RWPE2 (cell line): ENCODE measurements around the gene ARAP1.

Source experiments
- ATAC-seq: fragments of 200-7000 bp; cut with Tn5 transposase; 3 replicates; pipeline ENCODE4 v1.9.1; 2021; ENCODE audit warnings: low read depth
- DNase-seq: peaks from one replicate; pipeline ENCODE4 v3.0.0-alpha.2; 2020; ENCODE audit warnings: low spot score
- H3K27ac ChIP-seq: fragments of 450-650 bp; 2 replicates; pipeline ENCODE4 v1.5.1; 2017; ENCODE audit warnings: mild to moderate bottlenecking; ENCODE audit not compliant: poor library complexity, severe bottlenecking
- H3K27me3 ChIP-seq: fragments of 250-450 bp; sonication (Bioruptor Pico); 2 replicates; pipeline ENCODE4 v1.5.1; 2021; ENCODE audit warnings: mild to moderate bottlenecking, moderate library complexity; ENCODE audit not compliant: insufficient read depth, poor library complexity, severe bottlenecking
- H3K36me3 ChIP-seq: fragments of 250-450 bp; sonication (Bioruptor Pico); 2 replicates; pipeline ENCODE4 v1.5.1; 2020; ENCODE audit warnings: low read depth, mild to moderate bottlenecking, moderate library complexity
- H3K4me1 ChIP-seq: fragments of 250-450 bp; sonication (Bioruptor Pico); 2 replicates; pipeline ENCODE4 v1.5.1; 2021; ENCODE audit warnings: mild to moderate bottlenecking, moderate library complexity; ENCODE audit not compliant: insufficient read depth, poor library complexity, severe bottlenecking
- H3K4me3 ChIP-seq: fragments of 250-450 bp; sonication (Bioruptor Pico); 2 replicates; pipeline ENCODE4 v1.5.1; 2021; ENCODE audit warnings: mild to moderate bottlenecking, moderate library complexity; ENCODE audit not compliant: severe bottlenecking
- H3K9me3 ChIP-seq: fragments of 250-450 bp; sonication (Bioruptor Pico); 2 replicates; pipeline ENCODE4 v1.5.1; 2021; ENCODE audit warnings: mild to moderate bottlenecking, moderate library complexity; ENCODE audit not compliant: severe bottlenecking
- CTCF ChIP-seq: fragments of 450-650 bp; IDR thresholded peaks from one replicate; pipeline ENCODE4 v1.5.1; 2017; ENCODE audit warnings: mild to moderate bottlenecking, moderate library complexity; ENCODE audit not compliant: poor library complexity, severe bottlenecking

ARAP1 gene

DNA sequence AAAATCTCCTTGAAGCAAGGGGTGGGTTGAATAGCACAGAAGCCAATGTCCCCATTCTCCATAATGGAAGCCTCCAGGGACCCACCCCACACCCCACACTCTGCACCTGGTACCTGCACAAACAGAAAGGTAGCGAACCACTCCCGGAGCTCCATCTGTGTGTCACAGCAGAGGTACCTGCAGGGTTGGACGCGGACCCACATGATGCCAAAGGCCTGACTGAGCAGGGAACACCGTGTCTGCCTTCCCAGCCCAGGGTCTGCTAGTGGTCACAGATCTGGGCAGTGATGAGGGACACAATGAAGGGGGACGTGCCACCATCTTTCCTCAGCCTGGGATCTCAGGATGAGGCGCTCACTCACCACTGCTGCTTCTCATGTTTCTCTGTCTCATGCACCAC is 64.9 kb downstream of the ARAP1 start:
- no peak for TF ChIP-seq CTCF
- ATAC-seq, result no peak
- H3K27ac ChIP-seq, result no peak overlapping the region
- H3K36me3 ChIP-seq, result peaks cover 28% of the 10 kb centered on the region
- H3K4me3 ChIP-seq, result no peak overlapping the region
- H3K27me3 ChIP-seq, result no peaks in the 10 kb centered on the region
- H3K9me3 ChIP-seq, result no peaks in the 10 kb centered on the region
- no peaks in the 10 kb centered on the region for H3K4me1 ChIP-seq
- no peak for DNase-seq

DNA sequence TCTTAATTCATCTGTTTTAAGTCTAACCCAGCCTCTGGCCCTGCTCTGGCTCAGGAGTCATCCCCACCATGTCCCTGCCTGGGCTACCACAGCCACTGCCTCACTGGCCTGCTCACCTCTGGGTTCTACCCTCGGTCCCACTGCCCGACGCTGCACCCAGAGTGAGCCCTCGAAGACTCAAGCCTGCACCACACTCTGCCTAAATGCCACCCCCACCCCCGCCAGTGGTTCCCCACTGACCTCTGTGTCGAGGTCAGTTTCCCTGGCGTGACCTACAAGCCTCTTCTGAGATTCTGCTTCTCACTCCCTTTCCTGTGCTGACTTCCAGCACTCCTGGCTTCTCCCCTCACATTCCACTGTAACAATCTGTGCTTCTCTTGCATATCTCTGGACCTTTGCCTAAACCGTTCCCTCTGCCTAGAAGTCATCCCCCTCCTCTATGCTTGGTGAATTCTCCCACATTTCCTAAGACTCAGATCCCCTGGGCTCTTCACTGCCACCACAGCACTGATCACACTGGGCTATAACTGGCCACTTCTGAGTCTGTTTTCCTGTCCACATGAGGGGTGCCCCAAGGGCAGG is 65.5 kb downstream of the ARAP1 start:
- H3K4me3 ChIP-seq, result no peak overlapping the region
- H3K27me3 ChIP-seq, result no peaks in the 10 kb centered on the region
- no peak overlapping the region for H3K27ac ChIP-seq
- H3K9me3 ChIP-seq, result no peaks in the 10 kb centered on the region
- no peaks in the 10 kb centered on the region for H3K4me1 ChIP-seq
- ATAC-seq (no peak), DNase-seq (no peak)
- no peak for TF ChIP-seq CTCF
- peaks cover 22% of the 10 kb centered on the region for H3K36me3 ChIP-seq

GRCh38 chr11:72685560-72686480 is 66.4 kb downstream of the ARAP1 start:
- no peak for TF ChIP-seq CTCF
- H3K9me3 ChIP-seq, result no peaks in the 10 kb centered on the region
- no peaks in the 10 kb centered on the region for H3K4me1 ChIP-seq
- no peak overlapping the region for H3K4me3 ChIP-seq
- H3K36me3 ChIP-seq, result peaks cover 21% of the 10 kb centered on the region
- H3K27me3 ChIP-seq, result no peaks in the 10 kb centered on the region
- H3K27ac ChIP-seq, result no peak overlapping the region
- DNase-seq (no peak), ATAC-seq (no peak)

DNA sequence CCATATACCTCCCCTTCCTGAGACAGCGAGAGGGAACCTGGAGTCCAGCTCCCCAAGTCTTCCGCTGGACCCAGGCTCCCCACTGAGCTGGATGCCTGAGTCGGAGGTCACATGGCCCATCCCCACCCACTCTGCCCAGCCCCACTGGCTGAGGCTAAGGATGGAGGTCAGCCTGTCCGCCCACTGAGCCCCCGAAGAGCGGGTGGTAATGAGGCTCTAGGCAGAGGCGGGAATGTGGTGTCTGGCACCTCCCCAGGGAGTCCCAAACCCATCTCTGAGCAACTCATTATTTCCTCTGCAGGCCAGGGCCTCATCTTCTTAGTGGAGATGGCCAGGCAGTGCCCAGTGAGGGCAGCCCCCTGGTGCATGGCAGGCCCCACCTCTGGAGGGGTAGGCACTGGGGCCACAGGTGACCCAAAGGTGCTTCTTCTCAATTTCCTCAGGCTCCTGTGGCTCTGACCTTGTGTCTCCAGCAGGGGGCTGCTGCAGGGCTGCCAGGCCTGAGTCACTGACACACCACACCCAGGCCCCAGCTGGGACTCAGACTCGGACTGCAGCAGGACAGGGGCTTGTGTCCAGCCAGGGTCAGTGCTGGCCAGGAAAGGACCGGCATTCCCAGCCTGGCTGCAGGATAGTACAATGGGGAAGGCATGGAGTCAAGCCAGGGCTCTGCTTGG is 67.8 kb downstream of the ARAP1 start:
- peaks cover 6% of the 10 kb centered on the region for H3K27me3 ChIP-seq
- peak; percentile 44 for TF ChIP-seq CTCF
- H3K36me3 ChIP-seq, result peaks cover 21% of the 10 kb centered on the region
- H3K9me3 ChIP-seq, result no peaks in the 10 kb centered on the region
- no peak for DNase-seq
- no peaks in the 10 kb centered on the region for H3K4me1 ChIP-seq
- H3K4me3 ChIP-seq, result no peak overlapping the region
- no peak overlapping the region for H3K27ac ChIP-seq
- ATAC-seq, result peak; percentile 83
